NK-92 treated with Interleukin-12 subunit alpha and Interleukin-12 subunit beta, amount 100 ng/mL, for 24 hours (cell line): Measurements from ENCODE around the gene EIF1.
A peak's percentile ranks its signal among the peaks of the same experiment; 100 is the strongest.
"Not testable (repeated sequence)": the region's sequence is repeated elsewhere in the genome, so short reads cannot be mapped to it uniquely, and the experiment has no call there.

ENCODE experiments used
- DNase-seq: peaks from one replicate; lab custom pipeline; 2025; lab: John Stamatoyannopoulos, UW

EIF1 gene

GRCh38 chr17:41655611-41656111, 33.0 kb upstream of the EIF1 start:
- DNase-seq = no peak

- no peak for DNase-seq
These were observed 32.2 kb upstream of the EIF1 start for GRCh38 chr17:41656249-41657023.

- DNase-seq = no peak
These were observed 31.4 kb upstream of the EIF1 start for GRCh38 chr17:41657176-41657754.

- no peak for DNase-seq
These were observed 30.7 kb upstream of the EIF1 start for GRCh38 chr17:41657936-41658335.

- DNase-seq = no peak
These were observed 29.8 kb upstream of the EIF1 start for GRCh38 chr17:41658846-41659245.

GRCh38 chr17:41659427-41660212, 29.1 kb upstream of the EIF1 start:
- DNase-seq = no peak

- DNase-seq = no peak
These were observed 28.4 kb upstream of the EIF1 start for GRCh38 chr17:41660221-41660711.

GRCh38 chr17:41663451-41664171, 25.1 kb upstream of the EIF1 start:
- DNase-seq = no peak

GRCh38 chr17:41664172-41664457, 24.6 kb upstream of the EIF1 start:
- no peak for DNase-seq

- DNase-seq = no peak
These were observed 23.8 kb upstream of the EIF1 start for GRCh38 chr17:41664587-41665565.

GRCh38 chr17:41665566-41666236, 23.0 kb upstream of the EIF1 start:
- DNase-seq = peak; percentile 85

GRCh38 chr17:41666237-41666641, 22.4 kb upstream of the EIF1 start:
- DNase-seq = peak; percentile 74

- DNase-seq = peak; percentile 68
These were observed 21.9 kb upstream of the EIF1 start for GRCh38 chr17:41666708-41667279.

- no peak for DNase-seq
These were observed 21.2 kb upstream of the EIF1 start for GRCh38 chr17:41667280-41668041.

GRCh38 chr17:41672153-41672552, 16.5 kb upstream of the EIF1 start:
- no peak for DNase-seq

GRCh38 chr17:41675157-41676057, 13.3 kb upstream of the EIF1 start:
- not testable (repeated sequence) for DNase-seq

- no peak for DNase-seq
These were observed 12.6 kb upstream of the EIF1 start for GRCh38 chr17:41676058-41676419.

- DNase-seq = peak; percentile 52
These were observed 10.2 kb upstream of the EIF1 start for GRCh38 chr17:41678411-41678906.
